ENCODE measurements around the gene CLDN16. TPM values are rescaled to one million over a fixed set of nuclear protein-coding genes. Genes with fewer than 3 reads are reported as not detected.

CLDN16 gene
- polyA plus RNA-seq, 3 donors, result not detected

DNA sequence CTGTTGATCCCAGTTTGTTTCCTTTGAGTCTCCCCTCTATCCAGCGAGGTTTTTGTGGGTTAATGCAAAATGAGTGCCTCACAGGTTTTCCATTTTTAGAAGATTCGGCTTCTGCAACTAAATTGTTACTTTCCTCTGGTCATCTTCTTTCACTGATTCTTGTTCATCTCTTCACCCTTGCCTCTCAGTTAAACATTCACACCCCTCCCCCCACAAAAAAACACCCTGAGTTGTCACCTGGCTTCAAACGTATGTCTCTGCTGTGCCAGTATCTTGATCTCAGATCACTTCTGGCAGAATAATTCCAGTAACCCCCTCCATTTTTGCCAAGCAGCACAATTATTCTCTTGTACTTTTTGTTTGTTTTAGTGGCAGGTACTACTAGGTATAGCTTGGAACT lies 12.3 kb upstream of the CLDN16 start:
- DNase-seq, result no peak
- TF ChIP-seq, protein P1, sequence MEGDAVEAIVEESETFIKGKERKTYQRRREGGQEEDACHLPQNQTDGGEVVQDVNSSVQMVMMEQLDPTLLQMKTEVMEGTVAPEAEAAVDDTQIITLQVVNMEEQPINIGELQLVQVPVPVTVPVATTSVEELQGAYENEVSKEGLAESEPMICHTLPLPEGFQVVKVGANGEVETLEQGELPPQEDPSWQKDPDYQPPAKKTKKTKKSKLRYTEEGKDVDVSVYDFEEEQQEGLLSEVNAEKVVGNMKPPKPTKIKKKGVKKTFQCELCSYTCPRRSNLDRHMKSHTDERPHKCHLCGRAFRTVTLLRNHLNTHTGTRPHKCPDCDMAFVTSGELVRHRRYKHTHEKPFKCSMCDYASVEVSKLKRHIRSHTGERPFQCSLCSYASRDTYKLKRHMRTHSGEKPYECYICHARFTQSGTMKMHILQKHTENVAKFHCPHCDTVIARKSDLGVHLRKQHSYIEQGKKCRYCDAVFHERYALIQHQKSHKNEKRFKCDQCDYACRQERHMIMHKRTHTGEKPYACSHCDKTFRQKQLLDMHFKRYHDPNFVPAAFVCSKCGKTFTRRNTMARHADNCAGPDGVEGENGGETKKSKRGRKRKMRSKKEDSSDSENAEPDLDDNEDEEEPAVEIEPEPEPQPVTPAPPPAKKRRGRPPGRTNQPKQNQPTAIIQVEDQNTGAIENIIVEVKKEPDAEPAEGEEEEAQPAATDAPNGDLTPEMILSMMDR (IDR thresholded peaks at IDR 0.05), result no peak
- Histone ChIP-seq H3K4me3 (replicated peaks in 1 of 3; ENCODE audit: low read depth in 2 of 3, low read length in 3 of 3) (no peak overlapping the region), H3K9me3 (replicated peaks in 1 of 2; ENCODE audit: control insufficient read depth in 1 of 2, insufficient read depth in 1 of 2, low read length in 2 of 2) (no peaks in the 10 kb centered on the region), H3K4me2 (replicated peaks; ENCODE audit: extremely low read depth, low read length, poor library complexity, severe bottlenecking) (no peak overlapping the region), H3K36me3 (replicated peaks in 1 of 2; ENCODE audit: control insufficient read depth in 1 of 2, insufficient read depth in 2 of 2, low read length in 2 of 2) (no peaks in the 10 kb centered on the region), H3K27ac (ENCODE audit: low read depth in 1 of 2, low read length in 2 of 2) (no peak overlapping the region), H3K27me3 (ENCODE audit: control insufficient read depth in 2 of 2, insufficient read depth in 2 of 2, low read length in 2 of 2) (no peaks in the 10 kb centered on the region), H4K20me1 (ENCODE audit: insufficient read depth, low read length) (no peaks in the 10 kb centered on the region), H3K4me1 (ENCODE audit: control insufficient read depth in 1 of 2, insufficient read depth in 2 of 2, low read length in 2 of 2) (no peaks in the 10 kb centered on the region), H2AFZ (ENCODE audit: insufficient read depth, low read depth, low read length, poor library complexity, severe bottlenecking) (no peak overlapping the region), H3K9ac (ENCODE audit: insufficient read depth, low read length, poor library complexity, severe bottlenecking) (no peak overlapping the region), H3K79me2 (ENCODE audit: insufficient read depth, low read length) (no peaks in the 10 kb centered on the region)
- Mint-ChIP-seq H3K4me3 (no peak overlapping the region), H3K9me3 (peaks cover 0 to 2% (median 0%) of the 10 kb centered on the region in 7 donors), H3K4me1 (no peaks in the 10 kb centered on the region), H3K27ac (no peak overlapping the region), H3K36me3 (no peaks in the 10 kb centered on the region), H3K27me3 (ENCODE audit: low read depth in 3 of 3) (no peaks in the 10 kb centered on the region)
- intact Hi-C loops (cut with micrococcal nuclease), result no loop called here
- 88% methylated on average over 1 of the region's 3 CpGs for WGBS (ENCODE audit: insufficient coverage)

DNA sequence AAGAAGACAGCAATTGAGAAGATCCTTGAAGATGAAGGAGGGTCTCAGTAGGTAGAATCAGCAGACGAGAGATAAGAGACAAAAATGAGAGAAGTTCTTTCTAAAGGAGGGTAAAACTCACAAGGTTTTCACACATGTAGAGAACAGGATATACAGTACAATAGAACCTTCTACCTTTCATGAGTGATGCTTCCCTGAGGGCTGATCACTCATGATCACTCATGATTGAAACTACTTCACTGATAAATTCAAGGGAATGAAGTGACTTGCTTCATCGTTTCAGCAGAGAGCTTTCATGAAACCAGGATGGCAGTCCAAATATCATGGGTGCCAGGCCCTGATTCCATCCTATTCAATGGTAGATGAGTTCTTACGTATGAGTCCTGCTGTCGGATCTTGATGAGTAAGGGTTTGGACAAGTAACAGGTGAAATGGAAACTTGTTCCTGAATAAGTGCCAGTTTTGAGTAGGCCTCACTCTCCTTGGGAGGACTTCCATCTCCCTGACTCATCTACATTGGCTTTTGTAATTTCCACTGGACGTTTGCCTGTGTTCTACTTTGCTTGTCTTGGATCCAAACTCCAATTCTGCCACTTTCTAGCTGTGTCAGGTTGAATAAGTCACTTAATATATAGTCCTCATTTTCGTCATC lies 9.6 kb upstream of the CLDN16 start:
- intact Hi-C loops (cut with micrococcal nuclease), result no loop called here
- no peaks in the 10 kb centered on the region for H3K36me3 Mint-ChIP-seq
- TF ChIP-seq, protein P1 (IDR thresholded peaks at IDR 0.05), result no peak

More for the DNA sequence above, 9.6 kb upstream of the CLDN16 start:
- Mint-ChIP-seq H3K27me3 (ENCODE audit: low read depth in 3 of 3) (no peaks in the 10 kb centered on the region), H3K27ac (no peak overlapping the region), H3K4me1 (no peaks in the 10 kb centered on the region), H3K4me3 (no peak overlapping the region), H3K9me3 (peaks cover 0 to 2% (median 0%) of the 10 kb centered on the region in 7 donors)
- Histone ChIP-seq H2AFZ (ENCODE audit: insufficient read depth, low read depth, low read length, poor library complexity, severe bottlenecking) (no peak overlapping the region), H4K20me1 (ENCODE audit: insufficient read depth, low read length) (no peaks in the 10 kb centered on the region), H3K27ac (ENCODE audit: low read depth in 1 of 2, low read length in 2 of 2) (no peak overlapping the region), H3K4me2 (replicated peaks; ENCODE audit: extremely low read depth, low read length, poor library complexity, severe bottlenecking) (no peak overlapping the region), H3K27me3 (ENCODE audit: control insufficient read depth in 2 of 2, insufficient read depth in 2 of 2, low read length in 2 of 2) (no peaks in the 10 kb centered on the region), H3K9me3 (replicated peaks in 1 of 2; ENCODE audit: control insufficient read depth in 1 of 2, insufficient read depth in 1 of 2, low read length in 2 of 2) (no peaks in the 10 kb centered on the region), H3K4me1 (ENCODE audit: control insufficient read depth in 1 of 2, insufficient read depth in 2 of 2, low read length in 2 of 2) (no peaks in the 10 kb centered on the region), H3K79me2 (ENCODE audit: insufficient read depth, low read length) (no peaks in the 10 kb centered on the region), H3K9ac (ENCODE audit: insufficient read depth, low read length, poor library complexity, severe bottlenecking) (no peak overlapping the region), H3K36me3 (replicated peaks in 1 of 2; ENCODE audit: control insufficient read depth in 1 of 2, insufficient read depth in 2 of 2, low read length in 2 of 2) (no peaks in the 10 kb centered on the region), H3K4me3 (replicated peaks in 1 of 3; ENCODE audit: low read depth in 2 of 3, low read length in 3 of 3) (no peak overlapping the region)
- 93% methylated on average over 3 of the region's 6 CpGs for WGBS (ENCODE audit: insufficient coverage)
- no peak for DNase-seq
